Measurements from ENCODE around the gene ABCA1. TPM values are rescaled to one million over a fixed set of nuclear protein-coding genes. Genes with fewer than 3 reads are reported as not detected.

The ABCA1 gene
- total and polyA plus RNA-seq, 2 of the 13 experiments (the other 11 are each of a cell fraction or from before 2014, with no cell fraction given) = 26.8 to 63.8 TPM

GRCh38 chr9:104747565-104748358, 180.2 kb downstream of the ABCA1 start, which contains the start of gene NIPSNAP3A (continued):
- TF ChIP-seq JUNB (CRISPR knock-in tag; IDR thresholded peaks at IDR 0.05; ENCODE audit: borderline replicate concordance) (no peak), ZMYM3 (CRISPR knock-in tag; IDR thresholded peaks at IDR 0.05) (no peak; the same call in 1 of the 2 replicates), ZNF337 (CRISPR knock-in tag; IDR thresholded peaks at IDR 0.05; ENCODE audit: borderline replicate concordance, low read depth) (no peak), ZC3H13 (CRISPR knock-in tag; IDR thresholded peaks at IDR 0.05) (no peak), REXO4 (CRISPR knock-in tag; IDR thresholded peaks at IDR 0.05; ENCODE audit: borderline replicate concordance) (no peak), NFRKB (IDR thresholded peaks at IDR 0.05) (no peak), LCORL (IDR thresholded peaks at IDR 0.05) (no peak), LCORL (CRISPR knock-in tag; IDR thresholded peaks at IDR 0.05) (peak; percentile 19; the same call in 1 of the 2 replicates), ZNF160 (CRISPR knock-in tag; IDR thresholded peaks at IDR 0.05) (no peak), ZNF432 (CRISPR knock-in tag; IDR thresholded peaks at IDR 0.05; ENCODE audit: borderline replicate concordance) (no peak), ZBTB40 (IDR thresholded peaks at IDR 0.05) (no peak), ZBTB40 (CRISPR knock-in tag; IDR thresholded peaks at IDR 0.05) (no peak; the same call in 1 of the 2 replicates), HMG20B (CRISPR knock-in tag; conservative IDR thresholded peaks at IDR 0.05) (no peak), MBNL3 (CRISPR knock-in tag; conservative IDR thresholded peaks at IDR 0.05) (no peak), PHF8 (CRISPR knock-in tag; IDR thresholded peaks at IDR 0.05) (peak; percentile 89), ZBTB25 (CRISPR knock-in tag; IDR thresholded peaks at IDR 0.05) (no peak), ZNF296 (CRISPR knock-in tag; conservative IDR thresholded peaks at IDR 0.05) (no peak)
- TF ChIP-seq, protein P1, sequence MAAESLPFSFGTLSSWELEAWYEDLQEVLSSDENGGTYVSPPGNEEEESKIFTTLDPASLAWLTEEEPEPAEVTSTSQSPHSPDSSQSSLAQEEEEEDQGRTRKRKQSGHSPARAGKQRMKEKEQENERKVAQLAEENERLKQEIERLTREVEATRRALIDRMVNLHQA (CRISPR knock-in tag; IDR thresholded peaks at IDR 0.05) = no peak
- TF ChIP-seq, protein P2, sequence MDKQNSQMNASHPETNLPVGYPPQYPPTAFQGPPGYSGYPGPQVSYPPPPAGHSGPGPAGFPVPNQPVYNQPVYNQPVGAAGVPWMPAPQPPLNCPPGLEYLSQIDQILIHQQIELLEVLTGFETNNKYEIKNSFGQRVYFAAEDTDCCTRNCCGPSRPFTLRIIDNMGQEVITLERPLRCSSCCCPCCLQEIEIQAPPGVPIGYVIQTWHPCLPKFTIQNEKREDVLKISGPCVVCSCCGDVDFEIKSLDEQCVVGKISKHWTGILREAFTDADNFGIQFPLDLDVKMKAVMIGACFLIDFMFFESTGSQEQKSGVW (CRISPR knock-in tag; IDR thresholded peaks at IDR 0.05; ENCODE audit: borderline replicate concordance) = no peak
